ENCODE data around the gene RNF112. TPM values are rescaled to one million over a fixed set of nuclear protein-coding genes. Genes with fewer than 3 reads are reported as not detected.

The RNF112 gene
- total RNA-seq, 1 donor from 2014 or later = not detected

DNA sequence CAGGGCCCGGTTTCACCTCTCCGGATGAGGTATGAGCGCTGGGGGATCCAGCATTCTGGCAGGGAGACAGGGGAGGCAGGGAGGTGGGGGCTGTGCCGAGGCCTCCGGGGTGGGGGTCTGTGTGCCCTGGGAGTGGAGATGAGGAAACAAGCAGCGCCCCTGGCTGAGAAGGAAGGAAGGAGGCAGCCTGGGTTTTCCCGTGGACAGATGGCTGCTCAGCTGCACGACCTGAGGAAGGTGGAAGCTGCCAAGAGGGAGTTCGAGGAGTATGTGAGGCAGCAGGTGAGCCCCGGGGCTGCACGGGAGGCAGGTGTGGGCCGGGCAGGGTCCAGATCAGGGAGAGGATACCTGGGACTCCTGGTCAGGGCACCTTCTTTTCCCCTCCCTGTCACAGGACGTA lies 4.3 kb downstream of the RNF112 start:
- peaks cover 13% of the 10 kb centered on the region for H3K4me1 Mint-ChIP-seq (ENCODE audit: low read depth)
- H3K36me3 Mint-ChIP-seq (ENCODE audit: low read depth) = no peaks in the 10 kb centered on the region
- H3K27me3 Mint-ChIP-seq (ENCODE audit: insufficient read depth) = peaks cover under 1% of the 10 kb centered on the region
- no peaks in the 10 kb centered on the region for H3K9me3 Mint-ChIP-seq
- intact Hi-C loops (cut with micrococcal nuclease) = no loop called here
- DNase-seq (ENCODE audit: low spot score) = no peak
- no peak overlapping the region for H3K27ac Mint-ChIP-seq
- no peak overlapping the region for H3K4me3 Mint-ChIP-seq

DNA sequence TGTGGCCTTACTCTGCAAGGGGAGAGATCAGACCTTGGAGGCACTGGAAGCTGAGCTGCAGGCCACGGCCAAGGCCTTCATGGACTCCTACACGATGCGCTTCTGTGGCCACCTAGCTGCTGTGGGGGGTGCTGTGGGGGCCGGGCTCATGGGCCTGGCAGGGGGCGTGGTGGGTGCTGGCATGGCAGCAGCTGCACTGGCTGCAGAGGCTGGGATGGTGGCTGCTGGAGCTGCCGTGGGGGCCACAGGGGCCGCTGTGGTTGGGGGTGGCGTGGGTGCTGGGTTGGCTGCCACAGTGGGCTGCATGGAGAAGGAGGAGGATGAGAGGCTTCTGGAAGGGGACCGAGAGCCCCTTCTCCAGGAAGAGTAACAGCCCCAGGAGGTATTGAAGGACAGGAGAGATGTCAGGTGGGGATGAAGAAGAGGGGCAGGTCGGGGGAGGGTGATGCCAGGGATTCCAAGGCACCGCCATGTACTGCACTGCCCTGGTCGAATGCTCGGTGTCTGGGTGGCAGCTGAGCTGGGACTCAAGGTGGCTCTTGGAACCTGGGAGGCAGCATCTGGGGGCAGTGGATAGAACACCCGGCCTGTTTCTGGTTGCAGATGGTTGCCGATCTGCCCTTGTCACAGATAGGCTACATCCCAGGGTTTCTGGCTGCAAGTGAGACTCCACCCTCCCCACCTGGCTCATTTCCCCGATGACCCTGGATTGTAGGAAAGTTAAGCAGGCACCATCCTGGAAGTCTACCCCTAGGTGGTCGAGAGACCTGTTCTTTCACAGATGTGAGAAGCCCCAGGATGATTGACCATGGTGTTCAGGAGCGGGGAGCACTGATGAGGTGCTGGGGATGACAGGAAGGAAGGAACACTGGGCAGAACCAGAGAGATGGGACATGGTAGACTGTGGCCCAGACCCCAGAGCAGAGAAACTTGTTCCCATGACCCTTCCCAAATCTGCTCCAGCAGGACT lies 5.1 kb downstream of the RNF112 start:
- H3K36me3 Mint-ChIP-seq (ENCODE audit: low read depth) = no peaks in the 10 kb centered on the region
- no peaks in the 10 kb centered on the region for H3K9me3 Mint-ChIP-seq
- intact Hi-C loops (cut with micrococcal nuclease) = no loop called here
- no peak overlapping the region for H3K27ac Mint-ChIP-seq
- DNase-seq (ENCODE audit: low spot score) = no peak
- H3K4me1 Mint-ChIP-seq (ENCODE audit: low read depth) = peaks cover 13% of the 10 kb centered on the region
- H3K27me3 Mint-ChIP-seq (ENCODE audit: insufficient read depth) = no peaks in the 10 kb centered on the region
- no peak overlapping the region for H3K4me3 Mint-ChIP-seq

DNA sequence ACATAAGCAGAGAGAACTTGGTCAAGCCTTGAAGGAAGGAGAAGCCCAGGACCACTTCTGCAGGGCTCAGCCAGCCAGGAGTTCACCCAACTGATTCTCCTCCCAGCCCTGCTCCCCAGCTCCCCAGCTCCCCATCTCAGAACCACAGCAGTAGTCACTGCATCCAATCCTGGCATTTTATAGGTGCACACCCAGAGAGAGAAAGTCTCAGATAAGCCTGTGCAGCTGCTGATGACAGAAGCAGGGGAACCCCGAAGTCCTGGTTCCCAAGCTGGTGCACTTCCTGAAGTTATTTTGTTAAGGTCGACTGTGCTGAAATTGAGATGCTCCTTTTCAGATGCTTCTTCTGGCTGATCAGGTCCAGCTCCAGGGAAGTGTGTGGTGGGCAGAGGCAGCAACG lies 6.6 kb downstream of the RNF112 start:
- DNase-seq (ENCODE audit: low spot score) = no peak
- Mint-ChIP-seq H3K4me3 (no peak overlapping the region), H3K4me1 (ENCODE audit: low read depth) (peaks cover 13% of the 10 kb centered on the region)

DNA sequence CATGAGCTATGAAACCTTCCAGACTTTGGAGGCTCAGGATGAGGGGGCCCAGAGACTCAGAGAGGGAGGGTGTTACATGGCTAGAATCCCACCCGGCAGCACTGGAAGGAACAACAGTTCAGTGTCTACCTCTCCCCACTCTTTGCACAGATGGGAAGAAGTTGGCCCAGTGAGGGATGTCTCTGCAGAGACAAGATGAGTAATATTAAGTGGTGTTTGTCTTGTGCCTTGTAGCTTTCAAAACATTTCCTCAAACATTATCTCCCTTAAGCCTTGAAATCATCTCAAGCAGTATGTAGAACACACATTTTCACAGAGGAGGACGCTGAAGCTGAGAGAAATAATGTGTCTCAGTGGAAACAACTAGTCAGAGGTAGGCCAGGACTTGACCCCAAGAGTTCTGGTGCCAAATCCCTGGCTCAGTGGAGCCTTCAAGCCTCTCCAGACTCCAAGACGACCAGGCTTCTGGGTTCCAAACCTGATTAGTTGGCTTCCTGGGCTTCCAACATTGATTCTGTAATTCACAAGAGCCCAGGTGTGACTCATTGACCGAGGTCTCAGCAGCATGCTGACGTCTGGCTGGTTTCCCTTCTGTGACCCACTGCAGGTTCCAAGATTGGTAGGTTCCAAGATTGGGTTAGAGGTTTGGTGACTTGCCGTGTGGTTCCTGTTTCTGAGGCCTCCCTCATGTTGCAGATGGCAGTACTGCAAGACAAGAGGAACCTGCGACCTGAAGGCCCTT lies 7.4 kb downstream of the RNF112 start:
- Mint-ChIP-seq H3K27me3 (ENCODE audit: insufficient read depth) (no peaks in the 10 kb centered on the region), H3K36me3 (ENCODE audit: low read depth) (no peaks in the 10 kb centered on the region), H3K27ac (no peak overlapping the region), H3K4me3 (no peak overlapping the region), H3K4me1 (ENCODE audit: low read depth) (peaks cover 13% of the 10 kb centered on the region), H3K9me3 (no peaks in the 10 kb centered on the region)
- DNase-seq (ENCODE audit: low spot score) = no peak
- intact Hi-C loops (cut with micrococcal nuclease) = no loop called here

More for the DNA sequence above, 6.6 kb downstream of the RNF112 start:
- Mint-ChIP-seq H3K27ac (no peak overlapping the region), H3K27me3 (ENCODE audit: insufficient read depth) (no peaks in the 10 kb centered on the region), H3K9me3 (no peaks in the 10 kb centered on the region), H3K36me3 (ENCODE audit: low read depth) (no peaks in the 10 kb centered on the region)
- intact Hi-C loops (cut with micrococcal nuclease) = no loop called here

DNA sequence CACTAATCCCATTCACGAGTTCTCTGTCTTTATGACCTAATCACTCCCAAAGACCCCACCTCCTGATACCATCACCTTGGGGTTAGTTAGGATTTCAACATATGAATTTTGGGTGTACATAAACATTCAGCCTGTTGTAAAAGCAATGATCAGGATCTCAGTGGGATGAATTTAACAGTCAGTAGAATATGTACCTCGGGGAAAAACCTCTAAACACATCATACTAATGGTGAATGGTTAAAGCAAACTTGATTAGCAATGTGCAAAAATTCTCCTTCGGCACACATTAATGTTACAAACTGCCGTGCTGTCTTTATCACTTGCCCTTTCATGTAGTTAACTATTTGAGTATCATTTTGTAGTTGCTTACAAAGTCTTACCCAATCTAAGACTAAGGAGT lies 10.2 kb downstream of the RNF112 start:
- H3K4me1 Mint-ChIP-seq (ENCODE audit: low read depth) = peaks cover 13% of the 10 kb centered on the region
- no peak overlapping the region for H3K27ac Mint-ChIP-seq
- no peaks in the 10 kb centered on the region for H3K36me3 Mint-ChIP-seq (ENCODE audit: low read depth)
- H3K4me3 Mint-ChIP-seq = no peak overlapping the region
- H3K27me3 Mint-ChIP-seq (ENCODE audit: insufficient read depth) = no peaks in the 10 kb centered on the region
- no peaks in the 10 kb centered on the region for H3K9me3 Mint-ChIP-seq
- DNase-seq (ENCODE audit: low spot score) = no peak
- intact Hi-C loops (cut with micrococcal nuclease) = no loop called here

DNA sequence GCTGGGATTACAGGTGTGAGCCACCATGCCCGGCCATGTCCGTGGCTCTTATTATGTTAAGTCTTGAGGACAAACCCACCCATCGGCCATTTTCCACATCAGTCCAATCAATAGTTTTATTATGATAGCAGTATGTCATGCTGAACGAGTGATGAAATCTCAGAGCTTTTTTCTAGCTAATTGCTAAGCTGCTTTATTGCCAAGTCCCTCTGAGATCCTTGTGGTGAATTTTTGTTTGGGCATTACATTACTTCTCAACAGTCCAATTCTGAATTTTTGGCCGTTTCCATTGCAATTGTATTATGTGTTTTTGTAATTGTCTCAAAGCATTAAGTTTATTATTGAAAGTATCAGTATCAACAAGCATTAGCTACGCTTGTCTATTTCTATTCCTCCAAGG lies 10.9 kb downstream of the RNF112 start:
- H3K36me3 Mint-ChIP-seq (ENCODE audit: low read depth) = no peaks in the 10 kb centered on the region
- intact Hi-C loops (cut with micrococcal nuclease) = no loop called here
- no peaks in the 10 kb centered on the region for H3K27me3 Mint-ChIP-seq (ENCODE audit: insufficient read depth)
- no peaks in the 10 kb centered on the region for H3K9me3 Mint-ChIP-seq
- DNase-seq (ENCODE audit: low spot score) = no peak
- H3K4me1 Mint-ChIP-seq (ENCODE audit: low read depth) = peaks cover 13% of the 10 kb centered on the region
- H3K4me3 Mint-ChIP-seq = no peak overlapping the region
- H3K27ac Mint-ChIP-seq = no peak overlapping the region

DNA sequence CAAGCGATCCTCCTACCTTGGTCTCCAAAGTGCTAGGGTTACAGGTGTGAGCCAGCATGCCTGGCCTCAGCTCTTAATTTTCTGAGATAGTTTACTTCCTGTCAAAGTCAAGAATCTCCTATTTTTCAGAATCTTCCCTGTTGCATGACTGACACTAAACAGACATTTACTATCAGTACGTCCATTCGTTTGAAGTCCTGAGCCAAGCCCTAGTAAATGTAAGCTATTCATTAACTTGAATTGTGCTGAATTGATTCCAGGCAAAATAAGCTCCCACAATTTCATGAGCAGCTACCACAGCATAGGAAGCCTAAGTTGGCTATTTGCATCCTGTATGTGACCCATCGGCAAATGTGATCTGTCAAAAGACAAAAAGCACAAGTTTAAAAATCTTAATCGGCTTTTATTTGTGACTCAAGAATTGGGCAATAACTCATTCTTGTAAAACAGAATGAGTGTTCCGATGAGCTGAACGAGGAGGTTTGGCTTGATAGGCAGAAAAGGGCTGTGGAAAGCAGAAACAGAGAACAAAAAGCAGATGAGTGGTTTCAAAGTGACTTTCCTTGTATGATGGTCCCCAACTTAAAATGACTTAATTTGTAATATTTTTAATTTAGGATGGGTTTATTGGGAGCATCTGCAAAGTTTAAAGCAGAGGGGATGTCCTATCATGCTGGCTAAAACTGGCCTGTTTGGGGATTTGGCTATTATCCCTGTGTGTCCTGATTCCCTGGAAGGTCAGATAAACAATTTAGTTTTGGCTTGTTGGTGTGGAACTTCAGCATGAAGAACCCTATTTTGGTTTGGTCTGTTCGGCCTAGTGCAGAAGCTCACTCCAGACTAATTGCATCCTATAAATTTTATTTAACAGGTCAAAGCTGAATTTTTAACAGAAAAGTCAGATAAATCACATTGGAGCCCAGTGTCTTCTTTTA lies 14.2 kb downstream of the RNF112 start:
- H3K9me3 Mint-ChIP-seq = no peaks in the 10 kb centered on the region
- no peaks in the 10 kb centered on the region for H3K4me1 Mint-ChIP-seq (ENCODE audit: low read depth)
- intact Hi-C loops (cut with micrococcal nuclease) = no loop called here
- H3K27me3 Mint-ChIP-seq (ENCODE audit: insufficient read depth) = peaks cover 6% of the 10 kb centered on the region
- H3K36me3 Mint-ChIP-seq (ENCODE audit: low read depth) = no peaks in the 10 kb centered on the region
- H3K27ac Mint-ChIP-seq = no peak overlapping the region
- H3K4me3 Mint-ChIP-seq = no peak overlapping the region
- DNase-seq (ENCODE audit: low spot score) = no peak

DNA sequence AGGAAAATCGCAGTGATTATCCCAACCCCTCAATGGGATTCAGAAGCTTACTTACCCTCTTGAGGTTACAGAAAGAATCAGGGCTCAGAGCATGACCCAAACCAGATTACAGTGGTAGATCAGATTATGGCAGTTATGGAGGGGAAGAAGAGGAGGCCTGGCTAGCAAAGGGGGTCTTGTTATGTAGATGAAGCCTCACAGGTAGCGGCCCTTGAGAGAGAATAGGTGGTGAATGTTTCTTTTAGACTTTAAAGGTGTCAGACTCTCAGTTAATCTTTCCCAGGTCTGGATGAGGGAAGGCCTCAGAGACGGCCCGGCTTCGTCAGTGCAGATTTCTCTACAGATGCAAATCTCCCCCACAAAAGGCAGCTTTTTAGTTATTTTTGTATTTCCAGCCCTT lies 15.6 kb downstream of the RNF112 start:
- Mint-ChIP-seq H3K4me1 (ENCODE audit: low read depth) (no peaks in the 10 kb centered on the region), H3K36me3 (ENCODE audit: low read depth) (no peaks in the 10 kb centered on the region)
- intact Hi-C loops (cut with micrococcal nuclease) = no loop called here

DNA sequence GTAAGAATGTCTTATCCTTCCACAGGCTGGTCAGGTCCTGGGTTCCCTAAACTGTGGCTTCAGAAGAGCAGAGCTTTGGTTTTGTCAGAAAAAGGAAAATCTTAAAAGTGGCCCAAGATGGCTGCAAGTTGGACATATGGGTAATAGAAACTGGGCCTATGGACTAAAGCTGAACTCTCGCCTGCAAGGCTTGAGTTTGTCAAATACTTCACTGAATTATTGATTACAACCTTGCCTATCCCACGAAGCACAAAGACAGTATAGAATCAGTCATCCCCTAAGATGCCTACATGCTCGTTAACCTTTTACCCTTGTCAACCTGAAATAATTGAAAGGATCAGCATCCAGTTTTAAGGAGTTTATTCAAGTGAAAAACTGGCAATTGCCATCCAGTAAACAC lies 20.7 kb downstream of the RNF112 start:
- intact Hi-C loops (cut with micrococcal nuclease) = no loop called here
- no peak for DNase-seq (ENCODE audit: low spot score)
- H3K4me3 Mint-ChIP-seq = no peak overlapping the region

More for the DNA sequence above, 15.6 kb downstream of the RNF112 start:
- DNase-seq (ENCODE audit: low spot score) = no peak
- Mint-ChIP-seq H3K4me3 (no peak overlapping the region), H3K27me3 (ENCODE audit: insufficient read depth) (peaks cover 6% of the 10 kb centered on the region), H3K9me3 (no peaks in the 10 kb centered on the region), H3K27ac (no peak overlapping the region)

DNA sequence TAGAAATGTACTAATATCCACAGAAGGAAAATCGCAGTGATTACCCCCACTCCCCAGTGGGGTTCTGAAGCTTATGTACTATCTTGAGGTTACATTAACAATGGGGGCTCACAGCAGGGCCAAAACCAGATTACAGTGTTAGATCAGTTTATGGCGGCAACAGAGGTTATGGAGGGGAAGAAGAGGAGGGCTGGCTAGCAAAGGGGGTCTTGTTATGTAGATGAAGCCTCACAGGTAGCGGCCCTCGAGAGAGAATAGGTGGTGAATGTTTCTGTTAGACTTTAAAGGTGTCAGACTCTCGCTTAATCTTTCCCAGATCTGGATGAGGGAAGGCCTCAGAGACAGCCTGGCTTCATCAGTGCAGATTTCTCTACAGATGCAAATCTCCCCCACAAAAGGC lies 22.2 kb downstream of the RNF112 start:
- no peaks in the 10 kb centered on the region for H3K9me3 Mint-ChIP-seq
- no peak overlapping the region for H3K27ac Mint-ChIP-seq
- no peak overlapping the region for H3K4me3 Mint-ChIP-seq
- H3K36me3 Mint-ChIP-seq (ENCODE audit: low read depth) = no peaks in the 10 kb centered on the region
- no peaks in the 10 kb centered on the region for H3K4me1 Mint-ChIP-seq (ENCODE audit: low read depth)
- peaks cover 15% of the 10 kb centered on the region for H3K27me3 Mint-ChIP-seq (ENCODE audit: insufficient read depth)
- intact Hi-C loops (cut with micrococcal nuclease) = no loop called here
- DNase-seq (ENCODE audit: low spot score) = no peak

More for the DNA sequence above, 20.7 kb downstream of the RNF112 start:
- Mint-ChIP-seq H3K4me1 (ENCODE audit: low read depth) (no peaks in the 10 kb centered on the region), H3K36me3 (ENCODE audit: low read depth) (no peaks in the 10 kb centered on the region), H3K27me3 (ENCODE audit: insufficient read depth) (peaks cover 15% of the 10 kb centered on the region), H3K9me3 (no peaks in the 10 kb centered on the region), H3K27ac (no peak overlapping the region)

DNA sequence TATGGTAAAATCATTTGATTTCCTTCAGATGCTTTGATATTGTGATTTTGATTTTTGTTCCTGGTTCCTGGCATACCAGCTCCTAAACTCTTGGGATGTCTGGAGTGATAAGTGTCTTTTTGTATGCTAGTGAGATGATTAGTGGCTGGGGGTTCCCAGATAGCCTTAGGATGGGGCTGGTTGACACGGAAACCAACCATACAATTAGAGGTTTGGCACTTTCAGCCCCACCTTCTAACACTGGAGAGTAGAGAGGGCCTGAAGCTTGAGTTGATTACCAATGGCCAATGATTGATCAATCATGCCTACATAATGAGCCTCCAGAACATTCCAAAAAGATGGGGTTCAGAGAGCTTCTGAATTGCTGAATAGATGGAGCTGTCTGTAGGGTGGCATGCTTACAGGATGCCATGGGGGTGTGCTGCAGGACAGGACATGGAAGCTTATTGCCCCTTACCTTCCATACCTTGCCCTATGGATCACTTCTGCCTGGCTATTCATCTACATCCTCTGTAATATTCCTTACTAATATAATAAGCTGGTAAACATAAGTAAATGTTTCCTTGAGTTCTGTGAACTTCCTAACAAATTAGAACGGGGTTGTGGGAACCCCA lies 22.8 kb downstream of the RNF112 start:
- intact Hi-C loops (cut with micrococcal nuclease) = no loop called here
- H3K9me3 Mint-ChIP-seq = no peaks in the 10 kb centered on the region
- no peak overlapping the region for H3K27ac Mint-ChIP-seq
- H3K27me3 Mint-ChIP-seq (ENCODE audit: insufficient read depth) = peaks cover 21% of the 10 kb centered on the region
- no peak overlapping the region for H3K4me3 Mint-ChIP-seq
- H3K4me1 Mint-ChIP-seq (ENCODE audit: low read depth) = no peaks in the 10 kb centered on the region
- H3K36me3 Mint-ChIP-seq (ENCODE audit: low read depth) = no peaks in the 10 kb centered on the region
- no peak for DNase-seq (ENCODE audit: low spot score)

DNA sequence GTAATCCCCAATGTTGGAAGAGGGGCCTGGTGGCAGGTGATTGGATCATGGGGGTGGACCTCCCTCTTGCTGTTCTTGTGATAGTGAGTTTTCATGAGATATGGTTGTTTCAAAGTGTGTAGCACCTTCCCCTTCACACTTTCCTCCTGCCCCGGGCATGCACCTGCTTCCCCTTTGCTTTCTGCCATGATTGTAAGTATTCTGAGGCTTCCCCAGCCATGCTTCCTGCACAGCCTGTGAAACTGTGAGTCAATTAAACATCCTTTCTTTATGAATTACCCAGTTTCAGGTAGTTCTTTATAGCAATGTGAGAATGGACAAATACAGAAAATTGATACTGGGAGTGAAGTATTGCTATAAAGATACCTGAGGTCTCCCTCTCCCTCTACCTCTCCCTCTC lies 29.4 kb downstream of the RNF112 start:
- peaks cover 21% of the 10 kb centered on the region for H3K27me3 Mint-ChIP-seq (ENCODE audit: insufficient read depth)
- H3K4me1 Mint-ChIP-seq (ENCODE audit: low read depth) = no peaks in the 10 kb centered on the region
- H3K27ac Mint-ChIP-seq = no peak overlapping the region
- H3K36me3 Mint-ChIP-seq (ENCODE audit: low read depth) = peaks cover 4% of the 10 kb centered on the region
- intact Hi-C loops (cut with micrococcal nuclease) = no loop called here
- no peak overlapping the region for H3K4me3 Mint-ChIP-seq
- DNase-seq (ENCODE audit: low spot score) = no peak
- H3K9me3 Mint-ChIP-seq = peaks cover 27% of the 10 kb centered on the region
